ENCODE results near the gene WFDC10B. TPM values are rescaled to one million over a fixed set of nuclear protein-coding genes. Genes with fewer than 3 reads are reported as not detected.

Gene WFDC10B
- total RNA-seq, 1 donor from 2014 or later, result not detected

- intact Hi-C loops (cut with micrococcal nuclease), result no loop called here
- peaks cover 8% of the 10 kb centered on the region for H3K27me3 Mint-ChIP-seq
- DNase-seq, result no peak
- H3K36me3 Mint-ChIP-seq (ENCODE audit: low read depth), result no peaks in the 10 kb centered on the region
- H3K9me3 Mint-ChIP-seq, result no peaks in the 10 kb centered on the region
- CTCF ChIA-PET, result no interaction called here
- H3K27ac Mint-ChIP-seq, result no peak overlapping the region
- no peak for TF ChIP-seq CTCF (IDR thresholded peaks at IDR 0.05)
- POLR2A ChIA-PET, result no interaction called here
- ATAC-seq (ENCODE audit: low read depth), result no peak
- no peaks in the 10 kb centered on the region for H3K4me1 Mint-ChIP-seq
- no peak overlapping the region for H3K4me3 Mint-ChIP-seq
Observed at GRCh38 chr20:45636513-45636912, 68.3 kb downstream of the WFDC10B start.

Other genes starting within 250 kb of the WFDC10B start
- gene WFDC2, start 235.3 kb downstream of the WFDC10B start, total RNA-seq, result 0.71 TPM in 1 of 2 replicates, not detected in the other
- not detected in 2 replicates for gene SPINT3, start 189.4 kb downstream of the WFDC10B start, total RNA-seq
- gene WFDC6, start 165.5 kb downstream of the WFDC10B start, total RNA-seq, result not detected in 2 replicates
- not detected in 2 replicates for gene EPPIN, start 157.6 kb downstream of the WFDC10B start, total RNA-seq
- not detected in 2 replicates for gene WFDC8, start 125.7 kb downstream of the WFDC10B start, total RNA-seq
- not detected in 2 replicates for gene WFDC10A, start 75.3 kb downstream of the WFDC10B start, total RNA-seq
- not detected in 2 replicates for gene WFDC9, start 73.7 kb downstream of the WFDC10B start, total RNA-seq
- not detected in 2 replicates for gene WFDC11, start 34.8 kb downstream of the WFDC10B start, total RNA-seq
- not detected in 2 replicates for gene WFDC13, start 3.0 kb downstream of the WFDC10B start, total RNA-seq
- not detected in 2 replicates for gene SPINT4, start 17.3 kb upstream of the WFDC10B start, total RNA-seq
- not detected in 2 replicates for gene WFDC3, start 86.9 kb upstream of the WFDC10B start, total RNA-seq
- 23.6 and 24.4 TPM in 2 replicates for gene DNTTIP1, start 86.9 kb upstream of the WFDC10B start, total RNA-seq
- gene UBE2C, start 107.6 kb upstream of the WFDC10B start, total RNA-seq, result 2.4 and 3.3 TPM in 2 replicates
- gene TNNC2, start 122.3 kb upstream of the WFDC10B start, total RNA-seq, result 0.32 TPM in 1 of 2 replicates, not detected in the other
- 0.49 and 0.93 TPM in 2 replicates for gene SNX21, start 128.8 kb upstream of the WFDC10B start, total RNA-seq
- gene ACOT8, start 152.4 kb upstream of the WFDC10B start, total RNA-seq, result 24.5 and 27.3 TPM in 2 replicates
- 5.9 and 6.4 TPM in 2 replicates for gene ZSWIM3, start 152.6 kb upstream of the WFDC10B start, total RNA-seq
- gene ZSWIM1, start 176.2 kb upstream of the WFDC10B start, total RNA-seq, result 13.9 and 15.1 TPM in 2 replicates
- 0.53 and 0.88 TPM in 2 replicates for gene SPATA25, start 182.6 kb upstream of the WFDC10B start, total RNA-seq
- gene NEURL2, start 186.2 kb upstream of the WFDC10B start, total RNA-seq, result 1.1 and 2.0 TPM in 2 replicates
- gene CTSA, start 186.3 kb upstream of the WFDC10B start, total RNA-seq, result 61.9 and 67.2 TPM in 2 replicates
- 2.3 and 3.5 TPM in 2 replicates for gene PLTP, start 207.1 kb upstream of the WFDC10B start, total RNA-seq
- gene PCIF1, start 229.7 kb upstream of the WFDC10B start, total RNA-seq, result 48.3 and 55.7 TPM in 2 replicates

Data from activated B cell treated with CpG ODN at 0.5 μM for 24 hours (primary cell).